ENCODE measurements around the gene FIGNL2.

Gene FIGNL2

DNA sequence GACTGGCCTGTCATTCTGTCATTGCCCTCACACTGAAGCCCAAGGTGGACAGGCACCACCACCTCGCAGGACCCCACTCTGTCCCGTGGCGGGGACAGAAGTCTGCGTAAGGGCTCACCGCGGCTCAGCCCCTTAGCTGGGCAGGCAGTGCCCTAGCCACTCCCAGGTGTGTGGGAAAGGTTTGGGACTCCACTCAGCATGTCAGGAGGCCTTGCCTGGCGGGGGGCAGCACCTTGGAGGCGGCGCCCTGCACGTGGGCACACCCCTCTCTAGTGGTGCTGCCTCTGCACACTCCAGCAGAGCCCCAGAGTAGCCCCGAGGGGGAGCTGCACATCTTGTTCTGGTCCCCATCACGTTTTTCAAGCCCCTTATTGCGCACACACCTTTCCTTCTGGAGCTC is 35.6 kb downstream of the FIGNL2 start:
- TF ChIP-seq, protein P1, sequence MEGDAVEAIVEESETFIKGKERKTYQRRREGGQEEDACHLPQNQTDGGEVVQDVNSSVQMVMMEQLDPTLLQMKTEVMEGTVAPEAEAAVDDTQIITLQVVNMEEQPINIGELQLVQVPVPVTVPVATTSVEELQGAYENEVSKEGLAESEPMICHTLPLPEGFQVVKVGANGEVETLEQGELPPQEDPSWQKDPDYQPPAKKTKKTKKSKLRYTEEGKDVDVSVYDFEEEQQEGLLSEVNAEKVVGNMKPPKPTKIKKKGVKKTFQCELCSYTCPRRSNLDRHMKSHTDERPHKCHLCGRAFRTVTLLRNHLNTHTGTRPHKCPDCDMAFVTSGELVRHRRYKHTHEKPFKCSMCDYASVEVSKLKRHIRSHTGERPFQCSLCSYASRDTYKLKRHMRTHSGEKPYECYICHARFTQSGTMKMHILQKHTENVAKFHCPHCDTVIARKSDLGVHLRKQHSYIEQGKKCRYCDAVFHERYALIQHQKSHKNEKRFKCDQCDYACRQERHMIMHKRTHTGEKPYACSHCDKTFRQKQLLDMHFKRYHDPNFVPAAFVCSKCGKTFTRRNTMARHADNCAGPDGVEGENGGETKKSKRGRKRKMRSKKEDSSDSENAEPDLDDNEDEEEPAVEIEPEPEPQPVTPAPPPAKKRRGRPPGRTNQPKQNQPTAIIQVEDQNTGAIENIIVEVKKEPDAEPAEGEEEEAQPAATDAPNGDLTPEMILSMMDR (IDR thresholded peaks at IDR 0.05; ENCODE audit: poor library complexity, severe bottlenecking), result no peak
- DNase-seq (ENCODE audit: low spot score) (no peak), ATAC-seq (ENCODE audit: low read depth) (no peak)
- no peaks in the 10 kb centered on the region for H3K4me1 ChIP-seq (ENCODE audit: insufficient read depth, poor library complexity, severe bottlenecking)
- H3K27ac ChIP-seq (ENCODE audit: poor library complexity, severe bottlenecking), result no peak overlapping the region
- H3K27me3 ChIP-seq (ENCODE audit: insufficient read depth, poor library complexity, severe bottlenecking), result no peaks in the 10 kb centered on the region
- no peak overlapping the region for H3K4me3 ChIP-seq (ENCODE audit: severe bottlenecking)
- no peaks in the 10 kb centered on the region for H3K9me3 ChIP-seq (ENCODE audit: severe bottlenecking)
- no peaks in the 10 kb centered on the region for H3K36me3 ChIP-seq (ENCODE audit: low read depth)

DNA sequence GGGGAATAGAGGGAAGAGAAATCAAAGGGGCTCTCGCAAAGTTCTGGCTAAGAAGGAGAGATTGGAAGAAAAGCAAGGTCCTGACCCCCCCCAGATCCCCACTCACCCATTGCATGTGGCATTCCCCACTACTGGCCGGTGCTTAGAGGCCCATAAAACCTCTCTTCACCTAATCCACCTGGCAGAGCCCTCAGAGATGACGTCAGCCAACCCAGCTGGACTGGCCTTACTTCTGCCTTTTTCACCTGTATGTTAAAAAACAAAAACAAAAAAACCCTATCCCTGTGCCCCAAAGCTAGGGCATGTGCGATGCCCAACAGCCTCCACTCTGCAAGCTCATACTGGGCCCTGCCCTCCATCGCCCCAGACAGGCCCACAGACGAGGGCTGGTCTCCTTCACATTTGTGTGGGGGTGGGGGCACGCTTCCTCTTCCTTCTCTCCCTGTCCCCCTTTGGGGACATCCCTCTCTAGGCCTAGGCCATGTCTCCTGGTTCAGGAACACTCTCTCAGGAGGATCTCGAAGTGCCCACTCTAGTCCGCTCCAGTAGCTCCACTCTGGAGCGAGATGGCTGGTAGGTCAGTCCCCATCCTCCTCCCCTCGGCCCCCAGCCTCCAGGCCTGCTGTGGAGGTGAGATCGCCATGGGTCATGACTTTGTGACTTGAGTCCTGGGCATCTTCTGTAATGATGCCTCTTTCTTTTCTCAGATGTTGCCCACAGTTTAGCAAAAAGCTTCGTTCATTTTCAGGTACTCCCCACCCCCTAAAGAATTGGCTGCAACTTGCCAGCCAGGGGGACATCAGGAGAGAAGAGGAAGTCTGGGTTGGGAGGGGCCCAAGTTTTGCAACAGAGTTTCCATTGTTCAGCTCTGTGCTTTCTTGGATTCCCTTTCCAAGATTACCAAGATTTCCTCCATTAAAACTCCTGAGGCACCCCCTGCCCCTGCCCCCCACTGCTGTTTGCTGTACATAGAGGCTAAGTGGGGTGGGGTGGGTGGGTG is 37.0 kb downstream of the FIGNL2 start:
- Histone ChIP-seq H3K36me3 (ENCODE audit: low read depth) (no peaks in the 10 kb centered on the region), H3K4me1 (ENCODE audit: insufficient read depth, poor library complexity, severe bottlenecking) (no peaks in the 10 kb centered on the region), H3K27me3 (ENCODE audit: insufficient read depth, poor library complexity, severe bottlenecking) (no peaks in the 10 kb centered on the region), H3K4me3 (ENCODE audit: severe bottlenecking) (no peak overlapping the region), H3K9me3 (ENCODE audit: severe bottlenecking) (no peaks in the 10 kb centered on the region), H3K27ac (ENCODE audit: poor library complexity, severe bottlenecking) (no peak overlapping the region)
- TF ChIP-seq, protein P1 (IDR thresholded peaks at IDR 0.05; ENCODE audit: poor library complexity, severe bottlenecking), result no peak
- DNase-seq (ENCODE audit: low spot score), result no peak
- ATAC-seq (ENCODE audit: low read depth), result no peak

GRCh38 chr12:51809193-51809592 is 39.3 kb downstream of the FIGNL2 start:
- TF ChIP-seq, protein P1 (IDR thresholded peaks at IDR 0.05; ENCODE audit: poor library complexity, severe bottlenecking), result no peak
- no peak for ATAC-seq (ENCODE audit: low read depth)
- Histone ChIP-seq H3K4me3 (ENCODE audit: severe bottlenecking) (no peak overlapping the region), H3K27me3 (ENCODE audit: insufficient read depth, poor library complexity, severe bottlenecking) (no peaks in the 10 kb centered on the region), H3K27ac (ENCODE audit: poor library complexity, severe bottlenecking) (no peak overlapping the region), H3K9me3 (ENCODE audit: severe bottlenecking) (no peaks in the 10 kb centered on the region), H3K4me1 (ENCODE audit: insufficient read depth, poor library complexity, severe bottlenecking) (no peaks in the 10 kb centered on the region), H3K36me3 (ENCODE audit: low read depth) (no peaks in the 10 kb centered on the region)
- DNase-seq (ENCODE audit: low spot score), result no peak

- TF ChIP-seq, protein P1 (IDR thresholded peaks at IDR 0.05; ENCODE audit: poor library complexity, severe bottlenecking), result no peak
- Histone ChIP-seq H3K4me1 (ENCODE audit: insufficient read depth, poor library complexity, severe bottlenecking) (no peaks in the 10 kb centered on the region), H3K4me3 (ENCODE audit: severe bottlenecking) (no peak overlapping the region), H3K9me3 (ENCODE audit: severe bottlenecking) (no peaks in the 10 kb centered on the region), H3K27ac (ENCODE audit: poor library complexity, severe bottlenecking) (no peak overlapping the region), H3K27me3 (ENCODE audit: insufficient read depth, poor library complexity, severe bottlenecking) (no peaks in the 10 kb centered on the region), H3K36me3 (ENCODE audit: low read depth) (no peaks in the 10 kb centered on the region)
- DNase-seq (ENCODE audit: low spot score) (no peak), ATAC-seq (ENCODE audit: low read depth) (no peak)
Measured at GRCh38 chr12:51806896-51807295, 41.6 kb downstream of the FIGNL2 start.

GRCh38 chr12:51801027-51801426 is 47.5 kb downstream of the FIGNL2 start:
- DNase-seq (ENCODE audit: low spot score) (no peak), ATAC-seq (ENCODE audit: low read depth) (no peak)
- Histone ChIP-seq H3K9me3 (ENCODE audit: severe bottlenecking) (no peaks in the 10 kb centered on the region), H3K4me3 (ENCODE audit: severe bottlenecking) (no peak overlapping the region), H3K27ac (ENCODE audit: poor library complexity, severe bottlenecking) (no peak overlapping the region), H3K36me3 (ENCODE audit: low read depth) (no peaks in the 10 kb centered on the region), H3K4me1 (ENCODE audit: insufficient read depth, poor library complexity, severe bottlenecking) (peaks cover 7% of the 10 kb centered on the region), H3K27me3 (ENCODE audit: insufficient read depth, poor library complexity, severe bottlenecking) (no peaks in the 10 kb centered on the region)
- TF ChIP-seq, protein P1 (IDR thresholded peaks at IDR 0.05; ENCODE audit: poor library complexity, severe bottlenecking), result no peak

All from RWPE2 (cell line).